ENCODE results near the gene GRID2IP.
"Not testable (repeated sequence)": the region's sequence is repeated elsewhere in the genome, so short reads cannot be mapped to it uniquely, and the experiment has no call there.

GRID2IP gene

GRCh38 chr7:6487184-6487545 is 64.1 kb downstream of the GRID2IP start:
- DNase-seq (ENCODE audit: low spot score) = no peak

- no peak for DNase-seq (ENCODE audit: low spot score)
Measured at GRCh38 chr7:6486438-6487183, 64.7 kb downstream of the GRID2IP start.

DNA sequence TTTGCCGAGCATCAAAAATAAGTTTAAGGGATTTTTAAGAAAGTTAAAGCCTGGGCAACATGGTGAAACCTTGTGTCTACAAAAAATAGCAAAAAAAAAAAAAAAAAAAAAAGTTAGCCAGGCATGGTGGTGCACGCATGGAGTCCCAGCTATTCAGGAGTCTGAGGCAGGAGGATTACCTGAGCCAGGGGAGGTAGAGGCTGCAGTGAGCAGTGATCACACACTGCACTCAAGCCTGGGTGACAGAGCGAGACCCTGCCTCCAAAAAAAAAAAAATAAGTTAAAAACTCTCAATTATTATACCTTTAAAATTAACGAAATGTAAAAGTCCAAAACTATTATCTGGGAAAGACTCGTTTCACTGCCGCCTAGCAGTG is 68.5 kb downstream of the GRID2IP start:
- DNase-seq (ENCODE audit: low spot score) = no peak

DNA sequence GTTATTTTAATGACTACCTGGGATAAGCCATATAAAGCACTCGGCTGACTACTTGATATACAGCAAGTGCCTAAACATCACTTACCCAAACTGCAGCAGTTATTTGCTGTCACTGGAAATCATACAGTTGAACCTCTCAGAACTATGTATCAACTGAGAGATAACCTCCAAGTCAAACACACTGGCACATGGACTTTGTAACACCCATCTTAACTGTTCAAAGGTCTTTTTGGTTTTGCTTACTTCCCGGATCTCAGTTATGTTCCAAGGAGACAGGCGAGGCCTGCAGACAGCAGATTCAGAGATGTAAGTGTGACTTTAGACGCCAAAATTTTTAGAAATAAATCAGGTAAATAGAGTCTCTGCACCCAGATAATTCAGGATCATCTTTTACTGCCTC is 69.0 kb downstream of the GRID2IP start:
- no peak for DNase-seq (ENCODE audit: low spot score)

DNA sequence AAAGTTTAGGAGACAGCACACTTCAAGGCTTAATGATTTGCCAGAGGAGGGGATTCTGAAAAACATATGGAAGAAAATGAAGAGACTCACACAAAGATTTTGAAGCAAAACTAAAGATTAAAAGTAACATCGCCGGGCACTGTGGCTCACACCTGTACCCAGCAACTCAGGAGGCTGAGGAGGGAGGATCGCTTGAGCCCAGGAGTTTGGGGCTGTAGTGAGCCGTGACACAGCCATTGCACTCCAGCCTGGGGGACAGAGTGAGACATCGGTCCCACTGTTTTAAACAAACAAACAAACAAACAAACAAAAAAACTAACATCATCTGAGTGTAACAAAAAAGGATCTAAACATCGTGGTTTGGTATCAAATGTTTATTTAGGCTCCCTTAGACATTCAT is 69.8 kb downstream of the GRID2IP start:
- DNase-seq (ENCODE audit: low spot score) = no peak

- DNase-seq (ENCODE audit: low spot score) = no peak
Measured at GRCh38 chr7:6480323-6480660, 71.0 kb downstream of the GRID2IP start.

GRCh38 chr7:6479067-6479466 is 72.2 kb downstream of the GRID2IP start:
- DNase-seq (ENCODE audit: low spot score) = peak; percentile 6

DNA sequence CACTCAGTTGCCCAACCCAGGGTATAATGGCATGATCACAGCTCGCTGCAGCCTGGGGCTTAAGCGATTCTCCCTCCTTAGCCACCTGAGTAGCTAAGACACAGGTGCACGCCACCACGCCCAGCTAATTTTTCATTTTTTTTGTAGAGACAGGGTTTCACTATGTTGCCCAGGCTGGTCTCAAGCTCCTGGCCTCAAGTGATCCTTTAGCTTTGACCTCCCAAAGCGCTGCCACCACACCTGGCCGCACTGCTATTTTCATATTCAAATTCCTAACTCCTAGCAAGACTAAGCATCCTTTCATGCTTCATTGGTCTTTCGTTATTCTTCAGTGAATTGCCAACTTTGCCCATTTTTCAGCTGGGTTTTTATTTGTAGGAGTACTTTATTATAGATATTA is 73.1 kb downstream of the GRID2IP start:
- no peak for DNase-seq (ENCODE audit: low spot score)

- DNase-seq (ENCODE audit: low spot score) = no peak
Measured at GRCh38 chr7:6477318-6477660, 74.0 kb downstream of the GRID2IP start.

DNA sequence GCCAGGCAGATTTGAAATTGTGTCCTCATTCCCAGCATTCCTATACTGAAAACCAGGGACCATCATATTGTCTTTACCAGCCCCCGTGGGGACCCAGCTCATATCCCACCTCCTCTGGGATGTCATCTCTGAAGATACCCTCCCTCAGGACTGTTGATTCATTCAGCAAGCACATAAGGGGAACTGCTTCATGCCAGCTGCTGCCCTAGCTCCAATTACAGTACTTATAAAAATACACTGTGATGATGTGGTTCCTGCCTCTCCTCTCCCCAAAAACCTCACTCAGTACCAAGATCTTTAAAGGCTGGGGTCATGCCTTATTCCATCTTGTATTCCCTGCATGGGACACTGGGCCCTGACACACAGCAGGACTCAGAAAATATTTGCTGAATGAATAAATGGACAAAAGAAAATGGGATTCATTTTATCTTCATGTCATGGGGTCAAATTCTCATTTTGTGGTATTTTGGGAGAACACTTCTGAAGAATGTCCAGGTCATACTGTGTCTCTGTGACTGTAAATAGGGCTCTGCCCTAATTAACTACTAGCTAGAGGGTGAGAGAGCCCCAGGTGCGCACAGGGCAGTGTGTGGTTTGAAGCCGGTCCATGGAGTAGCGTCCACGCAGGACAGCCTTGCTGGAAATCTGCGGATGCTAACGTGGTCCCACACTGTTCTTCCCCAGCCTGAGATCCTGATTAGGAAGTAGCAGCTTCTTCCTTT is 74.5 kb downstream of the GRID2IP start:
- no peak for DNase-seq (ENCODE audit: low spot score)

DNA sequence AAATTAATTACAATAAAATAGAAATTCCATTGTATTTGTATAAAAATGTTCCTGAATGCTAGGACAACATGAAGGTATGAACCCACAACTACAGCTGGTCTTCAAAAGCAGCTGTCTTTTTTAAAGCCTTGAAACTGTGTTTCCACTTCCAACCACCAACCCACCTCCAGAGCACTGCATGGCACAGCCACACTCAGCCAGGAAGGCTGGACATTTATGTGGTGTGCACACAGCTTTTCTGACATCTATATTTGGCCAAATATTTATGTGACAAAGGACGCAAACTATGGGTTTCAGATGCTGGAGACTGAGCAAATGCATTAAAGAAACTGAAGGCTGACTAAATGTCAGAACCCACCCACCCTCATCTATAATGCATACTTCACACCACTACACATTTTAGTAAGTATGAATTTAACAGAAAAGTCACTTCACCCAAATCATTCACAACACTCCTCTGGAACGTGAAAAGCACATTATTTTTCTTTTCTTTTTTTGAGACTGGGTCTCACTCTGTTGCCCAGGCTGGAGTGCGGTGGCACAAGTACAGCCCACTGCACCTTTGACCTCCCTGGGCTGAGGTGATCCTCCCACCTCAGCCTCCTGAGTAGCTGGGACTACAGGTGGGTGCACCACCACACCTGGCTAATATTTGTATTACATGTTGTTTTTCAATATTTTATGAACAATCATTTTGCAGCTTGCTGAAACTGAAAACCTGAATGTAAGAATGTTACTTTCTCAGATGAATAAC is 75.7 kb downstream of the GRID2IP start:
- DNase-seq (ENCODE audit: low spot score) = no peak

DNA sequence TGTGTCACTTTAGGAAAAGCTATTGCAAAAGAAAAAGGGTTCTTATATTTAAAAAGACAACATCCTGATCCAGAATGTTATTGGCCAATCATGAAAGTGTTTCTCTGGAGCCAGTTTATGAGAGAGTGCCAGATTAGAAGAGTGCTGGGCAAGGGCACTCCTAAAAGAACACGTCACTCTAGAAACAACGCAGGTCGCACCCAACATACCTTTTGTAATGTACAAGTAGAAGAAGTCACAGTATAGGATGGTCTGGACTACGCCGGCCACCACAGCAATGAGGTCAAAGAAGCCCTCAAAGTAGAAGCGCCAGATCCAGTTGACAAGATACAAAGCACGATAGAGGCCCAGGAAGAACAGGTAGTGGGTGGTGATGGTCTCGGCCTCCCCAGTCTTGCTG is 85.4 kb downstream of the GRID2IP start:
- DNase-seq (ENCODE audit: low spot score) = no peak

- not testable (repeated sequence) for DNase-seq (ENCODE audit: low spot score)
Measured at GRCh38 chr7:6463609-6464008, 87.7 kb downstream of the GRID2IP start.

DNA sequence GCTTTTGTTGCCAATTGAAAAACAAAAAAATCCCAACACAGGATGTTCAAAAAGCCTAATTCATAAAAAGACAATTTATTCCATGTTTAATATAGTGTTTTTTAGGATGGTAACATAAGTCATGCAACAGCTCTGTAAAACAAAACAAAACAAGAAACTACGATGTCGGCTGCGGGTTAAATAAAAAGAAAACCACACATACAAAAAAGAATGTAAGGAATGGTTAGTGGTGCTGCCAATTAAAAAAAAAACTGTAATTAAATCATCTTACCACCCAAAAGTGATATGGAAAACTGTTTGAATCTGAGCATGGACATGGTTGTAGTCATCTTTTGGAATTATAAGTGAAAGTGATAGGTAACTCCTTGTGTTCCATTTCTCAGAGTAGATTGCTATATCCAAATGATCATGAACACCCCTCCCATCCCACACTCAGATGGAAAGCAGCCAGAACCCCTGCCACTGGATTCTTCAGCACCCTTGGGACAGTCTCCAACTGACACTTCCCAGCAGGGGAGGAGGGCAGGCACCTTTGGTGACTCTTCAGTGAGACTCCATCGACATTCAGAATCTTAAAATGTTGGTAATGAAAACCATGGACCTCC is 89.2 kb downstream of the GRID2IP start:
- DNase-seq (ENCODE audit: low spot score) = no peak

DNA sequence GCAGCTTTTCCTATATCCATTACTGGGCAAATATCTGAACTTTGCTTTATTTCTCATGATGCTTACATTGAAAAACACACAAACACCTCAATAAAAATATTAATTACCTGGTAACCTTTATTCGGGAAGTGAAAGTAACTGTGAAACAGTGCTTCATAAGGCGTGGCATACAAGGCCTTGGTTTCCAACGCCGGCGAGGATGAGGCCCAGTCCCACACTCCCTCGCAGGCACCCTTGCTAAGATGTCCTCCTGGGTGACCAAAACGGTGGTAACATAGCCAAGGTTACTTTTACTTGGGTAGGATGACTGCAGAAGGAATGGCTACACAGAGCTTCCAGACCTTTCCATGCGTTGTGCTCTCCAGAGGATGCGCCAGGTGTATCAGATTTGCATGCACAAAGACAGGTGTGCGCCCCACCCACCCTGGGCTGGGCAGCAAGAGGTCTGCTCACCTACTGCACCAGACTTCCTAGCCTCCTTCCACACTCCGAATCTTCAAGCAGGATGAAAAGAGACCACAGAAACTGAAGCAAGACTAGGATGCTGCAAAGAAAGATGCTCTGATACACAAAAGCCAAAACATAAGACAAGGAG is 90.2 kb downstream of the GRID2IP start:
- DNase-seq (ENCODE audit: low spot score) = no peak

GRCh38 chr7:6460303-6460702 is 91.0 kb downstream of the GRID2IP start:
- no peak for DNase-seq (ENCODE audit: low spot score)

- not testable (repeated sequence) for DNase-seq (ENCODE audit: low spot score)
Measured at GRCh38 chr7:6458676-6459075, 92.6 kb downstream of the GRID2IP start.

DNA sequence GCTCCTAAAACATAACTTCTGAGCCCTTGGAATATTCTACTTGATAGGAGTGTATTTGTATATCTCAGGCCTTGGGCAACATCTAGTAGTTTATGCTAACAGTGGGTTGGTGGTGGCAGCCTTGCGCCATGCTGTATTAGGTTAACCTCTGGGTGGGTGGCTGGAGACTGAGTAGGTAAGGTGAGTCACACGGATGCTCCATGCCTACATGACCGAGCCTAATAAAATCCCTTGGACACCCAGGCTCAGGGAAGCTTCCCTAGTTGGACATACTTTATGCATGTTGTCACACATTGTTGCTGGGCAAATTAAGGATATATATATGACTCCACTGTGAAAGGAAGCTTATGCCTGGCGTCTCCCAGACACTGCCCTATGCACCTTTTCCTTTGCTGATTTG is 97.5 kb downstream of the GRID2IP start:
- no peak for DNase-seq (ENCODE audit: low spot score)

DNA sequence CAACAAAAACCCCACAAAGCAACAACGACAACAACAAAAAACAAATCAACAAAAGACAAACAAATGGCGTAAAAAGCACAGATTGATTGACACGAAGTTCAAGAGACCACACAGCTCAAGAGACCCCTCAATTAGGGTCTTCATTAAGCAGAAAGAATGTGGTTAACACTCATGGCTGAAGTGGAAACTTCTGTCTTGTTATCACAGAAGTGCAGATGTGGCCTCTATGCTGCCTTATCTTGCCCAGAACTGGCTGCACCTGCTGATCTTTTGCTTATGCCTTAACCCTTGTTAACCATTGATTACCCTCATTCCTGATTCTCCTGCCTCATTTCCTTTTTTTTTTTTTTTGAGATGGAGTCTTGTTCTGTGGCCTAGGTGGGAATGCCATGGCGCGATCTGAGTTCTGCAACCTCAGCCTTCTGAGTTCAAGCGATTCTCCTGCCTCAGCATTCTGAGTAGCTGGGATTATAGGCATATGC is 100.0 kb downstream of the GRID2IP start:
- no peak for DNase-seq (ENCODE audit: low spot score)

GRCh38 chr7:6450591-6450990 is 100.7 kb downstream of the GRID2IP start:
- DNase-seq (ENCODE audit: low spot score) = not testable (repeated sequence)

DNA sequence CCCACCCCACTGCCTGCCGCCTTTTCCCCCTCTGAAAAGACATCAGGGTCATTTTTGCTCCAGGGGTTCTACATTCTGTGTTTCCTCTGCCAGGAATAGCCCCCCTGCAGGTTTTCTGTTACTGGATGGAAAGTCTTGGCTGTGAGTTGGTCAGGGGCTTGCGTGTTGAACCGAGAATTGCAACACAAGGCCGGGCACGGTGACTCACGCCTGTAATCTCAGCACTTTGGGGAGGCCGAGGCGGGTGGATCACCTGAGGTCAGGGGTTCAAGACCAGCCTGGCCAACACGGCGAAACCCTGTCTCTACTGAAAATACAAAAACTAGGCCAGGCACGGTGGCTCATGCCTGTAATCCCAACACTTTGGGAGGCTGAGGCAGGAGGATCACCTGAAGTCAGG is 101.4 kb downstream of the GRID2IP start:
- not testable (repeated sequence) for DNase-seq (ENCODE audit: low spot score)

- no peak for DNase-seq (ENCODE audit: low spot score)
Measured at GRCh38 chr7:6448943-6449543, 102.2 kb downstream of the GRID2IP start.
